SK-N-SH (cell line): Measurements from ENCODE around the gene ATF4. TPM values are rescaled to one million over a fixed set of nuclear protein-coding genes. Genes with fewer than 3 reads are reported as not detected.

Experiments used
- CTCF ChIA-PET: fragments of 300-600, 350-600 bp; formaldehyde crosslinking; extraction: SDS; loops from one replicate; lab custom pipeline; 2021; lab: Yijun Ruan, JAX
- POLR2A ChIA-PET: fragments of 350-600 bp; sonication (Branson Sonifier 250); formaldehyde crosslinking; extraction: SDS; loops from one replicate; lab custom pipeline; 2020; ENCODE audit warnings: antibody characterized with exemption, inconsistent platforms; lab: Yijun Ruan, JAX
- DNase-seq: peaks from one replicate; pipeline ENCODE4 v3.0.0; 2012
- H2AFZ ChIP-seq: fragments of 200-600 bp; sonication (generic); 2 replicates; pipeline ENCODE4 v1.8.1; 2016; ENCODE audit warnings: antibody characterized with exemption, mild to moderate bottlenecking, low read depth
- H3F3A ChIP-seq: fragments of 200-600 bp; sonication (generic); replicated peaks from 2 replicates; pipeline ENCODE3; 2016; ENCODE audit warnings: antibody characterized with exemption, mild to moderate bottlenecking; ENCODE audit not compliant: insufficient read depth
- H3K27ac ChIP-seq, 2 experiments: fragments of 200-500 bp in 1 of 2; fragments of 200-600 bp in 1 of 2; sonication (Bioruptor generic) in 1 of 2; sonication (generic), shearing (Covaris generic) in 1 of 2; 2 replicates each; pipeline versions ENCODE4 v1.5.1 to v1.6.1; 2014 to 2016; ENCODE audit warnings: low read depth in 2 of 2, inconsistent platforms in 1 of 2, low read length in 1 of 2, mild to moderate bottlenecking in 1 of 2, mixed read lengths in 1 of 2
- H3K27me3 ChIP-seq: fragments of 200-600 bp; sonication (generic), shearing (Covaris generic); 2 replicates; pipeline ENCODE4 v1.6.1; 2016; ENCODE audit warnings: mixed run types; ENCODE audit not compliant: insufficient read depth
- H3K36me3 ChIP-seq, 2 experiments: fragments of 200-500 bp in 1 of 2; fragments of 200-600 bp in 1 of 2; sonication (Bioruptor generic) in 1 of 2; sonication (generic) in 1 of 2; replicated peaks in 1 of 2; 2 replicates each; pipeline versions ENCODE3 to v1.5.1; 2014 to 2016; ENCODE audit warnings: low read length in 1 of 2, mild to moderate bottlenecking in 1 of 2; ENCODE audit not compliant: insufficient read depth in 2 of 2, control insufficient read depth in 1 of 2
- H3K4me1 ChIP-seq, 2 experiments: fragments of 200-500 bp in 1 of 2; fragments of 200-600 bp in 1 of 2; sonication (Bioruptor generic) in 1 of 2; sonication (generic), shearing (Covaris generic) in 1 of 2; 2 replicates each; pipeline versions ENCODE4 v1.5.1 to v1.6.1; 2014 to 2016; ENCODE audit warnings: low read depth in 1 of 2, low read length in 1 of 2, mixed run types in 1 of 2; ENCODE audit not compliant: insufficient read depth in 2 of 2, control insufficient read depth in 1 of 2
- H3K4me2 ChIP-seq: fragments of 200-600 bp; sonication (generic), shearing (Covaris generic); 2 replicates; pipeline ENCODE4 v1.6.1; 2017; ENCODE audit warnings: mixed run types
- H3K4me3 ChIP-seq, 2 experiments: fragments of 200-500 bp in 1 of 2; fragments of 200-600 bp in 1 of 2; sonication (Bioruptor generic) in 1 of 2; sonication (generic), shearing (Covaris generic) in 1 of 2; 2 replicates each; pipeline versions ENCODE4 v1.5.1 to v1.8.1; 2014 to 2016; ENCODE audit warnings: low read depth in 2 of 2, inconsistent platforms in 1 of 2, low read length in 1 of 2, mild to moderate bottlenecking in 1 of 2, mixed read lengths in 1 of 2, moderate library complexity in 1 of 2
- H3K79me2 ChIP-seq: fragments of 200-600 bp; sonication (generic); 2 replicates; pipeline ENCODE4 v1.8.1; 2017; ENCODE audit warnings: mild to moderate bottlenecking; ENCODE audit not compliant: insufficient read depth
- H3K9ac ChIP-seq: fragments of 200-600 bp; sonication (generic); 2 replicates; pipeline ENCODE4 v1.6.1; 2017; ENCODE audit warnings: mixed run types
- H3K9me2 ChIP-seq: fragments of 200-600 bp; sonication (generic); 2 replicates; pipeline ENCODE4 v1.6.1; 2017; ENCODE audit warnings: mixed run types
- H3K9me3 ChIP-seq: fragments of 200-600 bp; sonication (generic); 2 replicates; pipeline ENCODE4 v1.6.1; 2017; ENCODE audit warnings: mixed run types, mild to moderate bottlenecking, moderate library complexity
- H4K20me1 ChIP-seq: fragments of 200-600 bp; sonication (generic); 2 replicates; pipeline ENCODE4 v1.6.1; 2017; ENCODE audit warnings: mild to moderate bottlenecking, mixed run types; ENCODE audit not compliant: insufficient read depth
- CTCF ChIP-seq: fragments of 200-600 bp; sonication (generic); IDR thresholded peaks from 2 replicates; pipeline ENCODE4 v1.6.1; 2017; ENCODE audit warnings: antibody characterized with exemption, mild to moderate bottlenecking, moderate library complexity
- EP300 ChIP-seq, 2 experiments: IDR thresholded peaks; 2 replicates each; pipeline versions ENCODE4 v1.4.0 to v1.6.1; 2012; ENCODE audit warnings: borderline replicate concordance in 1 of 2, low read depth in 1 of 2, low read length in 1 of 2
- FOSL2 ChIP-seq: IDR thresholded peaks from 2 replicates; pipeline ENCODE4 v1.4.0; 2012; ENCODE audit warnings: low read depth, mild to moderate bottlenecking, moderate library complexity, borderline replicate concordance
- FOXM1 ChIP-seq: IDR thresholded peaks from 2 replicates; pipeline ENCODE4 v1.4.0; 2012; ENCODE audit warnings: low read depth, mild to moderate bottlenecking
- GABPA ChIP-seq: IDR thresholded peaks from 2 replicates; pipeline ENCODE4 v1.4.0; 2012; ENCODE audit warnings: low read depth, mild to moderate bottlenecking
- GATA2 ChIP-seq: sonication (generic); formaldehyde crosslinking; IDR thresholded peaks from 2 replicates; pipeline ENCODE4 v1.5.0; 2020; ENCODE audit warnings: mild to moderate bottlenecking, missing genetic modification reagents
- MEF2A ChIP-seq: IDR thresholded peaks from 2 replicates; pipeline ENCODE4 v1.4.0; 2012; ENCODE audit warnings: low read depth, borderline replicate concordance
- MXI1 ChIP-seq: IDR thresholded peaks from 2 replicates; pipeline ENCODE4 v1.6.1; 2012; ENCODE audit warnings: mild to moderate bottlenecking, low read depth, low read length, improper control_type of control experiment
- NFIC ChIP-seq: IDR thresholded peaks from 2 replicates; pipeline ENCODE4 v1.4.0; 2012; ENCODE audit warnings: borderline replicate concordance
- NRF1 ChIP-seq: IDR thresholded peaks from 2 replicates; pipeline ENCODE4 v1.6.1; 2012; ENCODE audit warnings: low read depth, mild to moderate bottlenecking, low read length
- PBX3 ChIP-seq: IDR thresholded peaks from 2 replicates; pipeline ENCODE4; 2012
- POLR2AphosphoS5 ChIP-seq: IDR thresholded peaks from 2 replicates; pipeline ENCODE4 v1.6.1; 2012; ENCODE audit warnings: low read depth, low read length
- RXRA ChIP-seq: IDR thresholded peaks from 2 replicates; pipeline ENCODE4 v1.4.0; 2012; ENCODE audit warnings: low read depth, mild to moderate bottlenecking, borderline replicate concordance
- SIN3A ChIP-seq: IDR thresholded peaks from 2 replicates; pipeline ENCODE4 v1.6.1; 2012; ENCODE audit warnings: low read depth, mild to moderate bottlenecking, low read length, moderate library complexity, borderline replicate concordance
- TAF1 ChIP-seq: IDR thresholded peaks from 2 replicates; pipeline ENCODE4 v1.6.1; 2012; ENCODE audit warnings: low read depth, mild to moderate bottlenecking, low read length, moderate library complexity, borderline replicate concordance
- TCF12 ChIP-seq: IDR thresholded peaks from 2 replicates; pipeline ENCODE4 v1.4.0; 2012
- YY1 ChIP-seq: IDR thresholded peaks from 2 replicates; pipeline ENCODE4 v1.4.0; 2012; ENCODE audit warnings: low read depth, mild to moderate bottlenecking
- WGBS: methylation state at CpG from one replicate; pipeline ENCODE4 v1.1.6; 2017; ENCODE audit warnings: low lambda C conversion rate; 5-methylcytosine and 5-hydroxymethylcytosine counted together
- polyA plus RNA-seq, 3 experiments: library from polyadenylated mRNA; depleted of rRNA; stranded (reverse); fragments of >200 nt; gene quantifications; 2 replicates each; pipeline ENCODE4 v1.2.3, GENCODE V29; 2012
- TF ChIP-seq, protein P1 (sequence below): IDR thresholded peaks from 2 replicates; pipeline ENCODE4 v1.4.0; 2012; ENCODE audit warnings: low read depth, borderline replicate concordance
- TF ChIP-seq, protein P2 (sequence below): fragments of 150-350 bp; IDR thresholded peaks from 2 replicates; pipeline ENCODE4 v1.6.1; 2016; ENCODE audit warnings: mild to moderate bottlenecking, low read depth, low read length
- TF ChIP-seq, protein P3 (sequence below): IDR thresholded peaks from 2 replicates; pipeline ENCODE4 v1.4.0; 2012; ENCODE audit warnings: low read depth, borderline replicate concordance

The ATF4 gene
- polyA plus RNA-seq, 1 of the 3 experiments (the other 2 are of a cell fraction) = 375 TPM

DNA sequence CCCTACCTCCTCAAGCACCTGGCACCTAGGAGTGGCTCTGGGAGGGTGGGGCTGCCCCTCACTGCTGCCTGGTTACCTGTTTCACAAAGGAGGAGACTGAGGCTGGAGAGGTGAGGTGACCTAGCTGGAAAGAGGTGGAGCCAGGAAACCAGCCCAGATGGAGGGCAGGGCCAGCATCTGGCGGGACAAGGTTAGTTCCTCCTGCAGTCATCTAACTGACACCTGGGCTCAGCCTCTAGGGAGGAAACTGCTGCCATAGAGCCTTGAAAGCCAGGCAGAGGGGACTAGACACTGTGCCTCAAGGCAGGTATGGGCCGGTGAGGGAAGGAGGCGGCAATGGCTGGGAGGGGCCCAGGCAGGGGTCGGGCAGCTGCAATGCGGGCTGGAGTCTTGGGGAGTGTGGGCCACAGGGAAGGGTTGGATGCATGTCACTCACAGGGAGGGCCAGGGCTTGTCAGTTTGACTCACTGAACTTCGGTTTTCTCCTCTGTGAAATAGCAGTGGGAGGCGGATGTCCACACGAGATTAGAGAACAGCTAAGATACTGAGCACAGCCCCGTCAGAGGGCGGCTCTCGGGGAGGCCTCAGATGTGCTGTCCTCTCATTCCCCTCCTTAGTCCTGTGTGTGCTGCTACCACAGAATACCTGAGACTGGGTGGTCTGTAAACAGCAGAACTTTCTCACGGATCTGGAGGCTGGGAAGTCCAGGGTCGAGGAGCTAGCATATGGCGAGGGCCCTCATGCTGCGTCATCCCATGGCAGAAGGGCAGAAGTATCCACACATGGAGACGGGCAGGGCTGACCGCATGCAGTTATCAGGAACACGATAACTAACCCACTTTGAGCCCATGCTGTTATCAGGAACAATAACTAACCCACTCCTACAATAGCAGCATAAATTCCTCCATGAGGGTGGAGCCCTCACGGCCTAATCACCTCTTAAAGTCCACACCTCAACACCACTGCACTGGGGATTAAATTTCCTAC, 47.5 kb upstream of the ATF4 start:
- DNase-seq = no peak
- Histone ChIP-seq H3K27me3 (no peaks in the 10 kb centered on the region), H3K27ac (no peak overlapping the region), H3K36me3 (no peaks in the 10 kb centered on the region), H3K4me2 (no peak overlapping the region), H3K9ac (no peak overlapping the region), H3F3A (no peaks in the 10 kb centered on the region), H4K20me1 (no peaks in the 10 kb centered on the region), H2AFZ (no peak overlapping the region), H3K9me3 (no peaks in the 10 kb centered on the region), H3K9me2 (no peaks in the 10 kb centered on the region), H3K4me3 (no peak overlapping the region), H3K79me2 (no peaks in the 10 kb centered on the region), H3K4me1 (peaks cover 8 to 55% of the 10 kb centered on the region in 2 experiments; a peak in 3 of 4 replicates)
- POLR2A ChIA-PET = no interaction called here
- TF ChIP-seq TCF12 (no peak), SIN3A (no peak), NRF1 (no peak), TAF1 (no peak), RXRA (no peak), YY1 (no peak), GABPA (no peak), PBX3 (no peak), POLR2AphosphoS5 (no peak), GATA2 (CRISPR knock-in tag) (no peak), CTCF (no peak), EP300 (IDR thresholded peaks at IDR 0.05; ENCODE audit: borderline replicate concordance in 1 of 2, low read depth in 1 of 2, low read length in 1 of 2) (no peak), FOXM1 (no peak), FOSL2 (no peak), MXI1 (no peak), NFIC (no peak), MEF2A (no peak)
- TF ChIP-seq, protein P1, sequence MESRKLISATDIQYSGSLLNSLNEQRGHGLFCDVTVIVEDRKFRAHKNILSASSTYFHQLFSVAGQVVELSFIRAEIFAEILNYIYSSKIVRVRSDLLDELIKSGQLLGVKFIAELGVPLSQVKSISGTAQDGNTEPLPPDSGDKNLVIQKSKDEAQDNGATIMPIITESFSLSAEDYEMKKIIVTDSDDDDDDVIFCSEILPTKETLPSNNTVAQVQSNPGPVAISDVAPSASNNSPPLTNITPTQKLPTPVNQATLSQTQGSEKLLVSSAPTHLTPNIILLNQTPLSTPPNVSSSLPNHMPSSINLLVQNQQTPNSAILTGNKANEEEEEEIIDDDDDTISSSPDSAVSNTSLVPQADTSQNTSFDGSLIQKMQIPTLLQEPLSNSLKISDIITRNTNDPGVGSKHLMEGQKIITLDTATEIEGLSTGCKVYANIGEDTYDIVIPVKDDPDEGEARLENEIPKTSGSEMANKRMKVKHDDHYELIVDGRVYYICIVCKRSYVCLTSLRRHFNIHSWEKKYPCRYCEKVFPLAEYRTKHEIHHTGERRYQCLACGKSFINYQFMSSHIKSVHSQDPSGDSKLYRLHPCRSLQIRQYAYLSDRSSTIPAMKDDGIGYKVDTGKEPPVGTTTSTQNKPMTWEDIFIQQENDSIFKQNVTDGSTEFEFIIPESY = no peak
- TF ChIP-seq, protein P2, sequence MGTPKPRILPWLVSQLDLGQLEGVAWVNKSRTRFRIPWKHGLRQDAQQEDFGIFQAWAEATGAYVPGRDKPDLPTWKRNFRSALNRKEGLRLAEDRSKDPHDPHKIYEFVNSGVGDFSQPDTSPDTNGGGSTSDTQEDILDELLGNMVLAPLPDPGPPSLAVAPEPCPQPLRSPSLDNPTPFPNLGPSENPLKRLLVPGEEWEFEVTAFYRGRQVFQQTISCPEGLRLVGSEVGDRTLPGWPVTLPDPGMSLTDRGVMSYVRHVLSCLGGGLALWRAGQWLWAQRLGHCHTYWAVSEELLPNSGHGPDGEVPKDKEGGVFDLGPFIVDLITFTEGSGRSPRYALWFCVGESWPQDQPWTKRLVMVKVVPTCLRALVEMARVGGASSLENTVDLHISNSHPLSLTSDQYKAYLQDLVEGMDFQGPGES = no peak
- TF ChIP-seq, protein P3, sequence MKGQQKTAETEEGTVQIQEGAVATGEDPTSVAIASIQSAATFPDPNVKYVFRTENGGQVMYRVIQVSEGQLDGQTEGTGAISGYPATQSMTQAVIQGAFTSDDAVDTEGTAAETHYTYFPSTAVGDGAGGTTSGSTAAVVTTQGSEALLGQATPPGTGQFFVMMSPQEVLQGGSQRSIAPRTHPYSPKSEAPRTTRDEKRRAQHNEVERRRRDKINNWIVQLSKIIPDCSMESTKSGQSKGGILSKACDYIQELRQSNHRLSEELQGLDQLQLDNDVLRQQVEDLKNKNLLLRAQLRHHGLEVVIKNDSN = no peak
- 83% methylated on average over 10 of the region's 19 CpGs for WGBS
- CTCF ChIA-PET = interaction anchor here (0.6 kb wide), 1 partner anchor 11 kb away, joined by 3 read pairs; no protein-coding TSS in a partner anchor
